HG02870 (cell line): ENCODE measurements around the gene DCAF4.

Source experiments
- ATAC-seq: cut with Tn5 transposase; IDR thresholded peaks from one replicate; pipeline ENCODE4 v1.9.1; 2021; ENCODE audit warnings: mild to moderate bottlenecking, moderate library complexity; ENCODE audit not compliant: unreplicated experiment

DCAF4 gene

GRCh38 chr14:72894323-72894622 is 32.0 kb upstream of the DCAF4 start:
- ATAC-seq, result no peak

DNA sequence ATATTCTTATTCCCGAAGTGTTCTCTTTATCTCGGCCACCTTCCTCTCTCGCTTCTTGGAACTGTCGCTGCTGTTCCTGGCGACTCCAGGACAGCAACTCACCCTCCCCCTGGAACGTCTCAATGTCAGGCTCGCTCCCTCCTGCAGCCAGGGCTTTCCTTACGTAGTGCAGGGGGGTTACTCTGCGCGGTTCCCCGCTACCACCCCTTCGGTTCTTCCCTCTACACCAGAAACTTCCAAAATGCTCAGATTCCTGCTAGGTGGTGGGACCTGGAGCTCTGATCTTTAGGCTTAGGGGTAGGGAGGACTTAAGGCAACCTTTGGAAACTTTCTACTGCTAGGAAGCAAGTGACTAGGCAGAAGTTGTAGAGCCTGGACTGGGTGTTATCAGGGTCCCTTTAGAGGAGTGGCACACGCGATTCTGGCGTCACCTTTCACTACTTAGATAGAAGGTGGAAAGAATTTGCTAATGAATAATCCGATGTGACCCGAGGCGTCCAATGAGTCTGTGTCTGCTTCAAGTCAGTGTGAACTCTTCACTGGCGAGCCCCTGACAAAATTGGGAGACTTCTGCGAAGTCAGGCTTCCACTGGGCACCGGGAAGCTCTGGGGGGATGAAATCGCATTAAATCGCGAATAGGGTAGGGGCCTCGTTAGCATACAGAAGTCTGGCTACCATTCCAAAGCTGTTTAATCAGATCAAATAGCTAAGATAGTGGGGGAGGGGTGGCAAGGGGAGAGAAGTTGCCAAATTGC is 31.5 kb upstream of the DCAF4 start:
- ATAC-seq, result no peak

- no peak for ATAC-seq
Measured at GRCh38 chr14:72898448-72898847, 27.8 kb upstream of the DCAF4 start.

DNA sequence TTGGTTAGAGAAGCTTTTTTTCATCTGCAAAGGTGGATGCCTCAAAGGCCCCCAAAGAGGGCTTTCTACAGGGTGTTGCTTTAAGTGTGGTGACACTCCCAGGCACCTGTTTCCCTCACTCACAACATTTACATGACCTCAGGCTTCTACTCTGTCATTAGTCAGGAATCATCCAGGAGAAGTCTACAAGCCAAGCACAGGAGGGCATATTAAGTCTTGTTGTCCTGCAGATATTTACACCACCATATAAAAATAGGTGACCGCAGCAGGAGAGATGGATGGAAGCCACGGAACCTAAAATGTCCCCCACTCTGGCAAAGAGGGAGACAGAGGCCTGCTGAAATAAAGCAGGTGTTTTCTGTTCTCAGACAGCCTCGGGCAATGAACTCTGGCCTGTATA is 24.9 kb upstream of the DCAF4 start:
- ATAC-seq, result no peak

DNA sequence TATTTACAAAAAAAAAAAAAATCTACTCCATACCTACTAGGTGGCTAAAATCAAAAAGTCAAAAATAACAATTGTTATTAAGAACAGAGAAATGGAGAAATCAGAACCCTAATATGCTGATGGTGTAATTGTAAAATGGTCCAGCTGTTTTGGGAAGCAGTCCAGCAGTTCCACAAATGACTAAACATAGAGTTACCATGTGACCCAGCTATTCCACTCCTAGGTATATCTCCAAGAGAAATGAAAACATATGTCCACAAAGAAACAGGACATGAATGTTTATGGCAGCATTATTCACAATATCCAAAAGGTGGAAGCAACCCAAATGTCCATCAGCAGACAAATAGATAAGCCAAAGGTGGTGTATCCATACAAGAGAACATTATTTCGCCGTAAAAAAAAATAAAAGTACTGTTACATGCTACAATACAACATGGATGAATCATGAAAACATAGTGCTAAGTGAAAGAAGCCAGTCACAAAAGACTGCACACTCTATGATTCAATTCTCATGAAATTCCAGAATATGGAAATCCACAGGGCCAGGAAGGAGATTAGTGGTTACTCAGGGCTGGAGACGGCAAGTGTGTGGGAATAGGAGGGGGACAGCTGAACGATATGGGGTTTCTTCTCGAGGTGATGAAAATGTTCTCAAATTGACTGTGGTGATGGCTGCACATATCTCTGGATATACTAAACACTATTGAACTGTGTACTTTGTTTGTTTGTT is 23.3 kb upstream of the DCAF4 start:
- ATAC-seq, result no peak

DNA sequence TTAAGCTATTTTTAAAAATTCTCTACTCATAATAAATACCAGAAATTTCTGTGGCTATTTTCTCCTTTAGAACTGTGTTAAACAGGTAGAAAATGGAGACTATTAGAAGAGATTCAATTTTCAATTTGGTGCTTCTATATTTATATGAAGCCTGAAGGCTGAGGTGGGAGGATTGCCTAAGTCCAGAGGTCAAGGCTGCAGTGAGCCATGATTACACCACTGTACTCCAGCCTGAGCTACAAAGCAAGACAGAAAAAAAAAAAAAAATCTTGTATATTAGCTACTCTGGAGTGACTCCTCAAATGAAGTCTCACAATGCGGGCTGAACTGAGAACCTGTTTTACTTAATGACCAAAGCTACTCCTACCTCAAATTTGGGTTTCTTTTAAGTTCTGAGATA is 22.5 kb upstream of the DCAF4 start:
- no peak for ATAC-seq

DNA sequence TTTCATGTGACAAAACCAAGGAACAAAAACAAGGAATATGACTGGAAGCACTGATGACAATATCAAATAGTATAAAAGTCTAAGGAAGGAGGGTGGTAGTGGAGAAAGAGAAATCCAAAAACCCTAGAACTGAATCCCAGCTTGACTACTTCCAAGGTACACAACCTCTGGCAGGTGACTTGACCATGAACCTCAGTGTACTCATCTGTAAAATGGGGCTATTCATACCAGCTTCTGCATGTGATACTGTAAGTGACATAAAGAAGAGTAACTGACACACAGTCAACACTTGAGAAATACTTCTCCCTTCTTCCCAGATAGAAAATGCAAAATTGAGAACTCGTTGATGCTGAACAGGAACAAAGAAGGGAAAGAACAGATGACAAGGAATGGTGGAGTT is 22.0 kb upstream of the DCAF4 start:
- ATAC-seq, result no peak

DNA sequence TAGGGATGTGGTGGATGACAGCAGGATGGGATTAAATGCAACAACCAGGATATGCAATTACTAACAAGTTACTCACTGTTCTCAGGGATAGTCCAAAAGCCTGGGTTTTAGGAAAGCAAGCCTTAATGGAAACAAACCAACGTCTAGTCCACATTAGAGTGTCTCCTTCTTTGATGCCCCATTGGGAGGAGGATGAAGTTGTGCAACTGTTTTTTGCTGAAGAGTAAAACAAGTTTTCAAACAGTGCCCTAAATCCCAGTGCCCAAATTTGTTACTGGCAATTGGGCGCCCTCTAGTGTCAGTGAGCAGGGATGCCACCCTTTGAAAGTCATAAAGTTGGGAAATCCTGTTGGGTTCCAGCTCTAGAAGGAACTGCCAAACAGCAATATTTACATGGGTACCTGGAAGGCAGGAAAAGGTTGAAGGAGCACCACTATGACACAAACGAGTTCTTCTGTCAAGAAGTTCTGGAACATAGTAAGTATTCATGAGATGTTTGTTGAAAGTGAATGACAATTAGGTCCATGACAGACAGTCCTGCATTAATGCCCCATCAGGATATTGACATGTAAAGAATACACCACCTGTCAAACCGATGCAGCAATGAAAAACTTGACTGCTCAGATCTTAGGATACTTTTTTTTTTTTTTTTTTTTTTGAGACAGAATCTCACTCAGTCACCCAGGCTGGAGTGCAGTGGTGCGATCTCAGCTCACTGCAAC is 21.3 kb upstream of the DCAF4 start:
- no peak for ATAC-seq

DNA sequence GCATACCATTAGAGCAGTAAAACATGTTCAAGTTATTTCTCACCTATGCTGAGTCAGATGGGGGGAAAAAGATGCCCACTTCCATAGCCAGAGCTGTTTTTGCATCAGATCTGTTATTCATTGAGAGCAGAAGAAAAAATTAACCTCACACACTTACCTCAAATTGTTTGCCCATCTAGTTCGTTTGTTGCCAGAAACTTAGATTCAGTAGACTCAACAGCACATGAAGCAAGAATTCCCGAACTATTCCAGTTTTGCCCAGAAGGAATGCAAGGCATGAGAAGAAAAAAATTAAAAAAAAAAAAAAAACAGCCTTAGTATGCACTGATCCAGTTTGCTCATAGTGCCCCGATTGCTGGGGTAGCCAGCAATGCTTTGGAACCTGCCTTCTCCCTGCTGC is 19.9 kb upstream of the DCAF4 start:
- ATAC-seq, result no peak

- no peak for ATAC-seq
Measured at GRCh38 chr14:72906879-72907278, 19.4 kb upstream of the DCAF4 start.

- ATAC-seq, result no peak
Measured at GRCh38 chr14:72907886-72908285, 18.4 kb upstream of the DCAF4 start.

- no peak for ATAC-seq
Measured at GRCh38 chr14:72909163-72909562, 17.1 kb upstream of the DCAF4 start.

DNA sequence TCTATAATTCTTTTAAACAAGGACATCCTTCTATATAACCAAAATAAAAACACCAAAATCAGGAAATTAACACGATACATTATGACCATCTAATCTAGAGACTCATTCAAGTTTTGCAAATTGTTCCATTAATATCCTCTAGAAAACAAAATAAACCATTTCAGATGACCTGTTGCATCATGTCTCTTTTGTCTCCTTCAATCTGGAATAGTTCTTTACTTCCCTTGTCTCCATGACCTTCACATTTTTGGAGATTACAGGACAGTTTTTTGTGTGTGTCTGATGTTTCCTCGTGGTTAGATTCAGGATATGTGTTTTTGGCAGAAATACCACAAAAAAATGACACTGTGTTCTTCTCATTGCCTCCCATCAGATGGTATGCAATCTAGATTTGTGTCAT is 12.5 kb upstream of the DCAF4 start:
- no peak for ATAC-seq

DNA sequence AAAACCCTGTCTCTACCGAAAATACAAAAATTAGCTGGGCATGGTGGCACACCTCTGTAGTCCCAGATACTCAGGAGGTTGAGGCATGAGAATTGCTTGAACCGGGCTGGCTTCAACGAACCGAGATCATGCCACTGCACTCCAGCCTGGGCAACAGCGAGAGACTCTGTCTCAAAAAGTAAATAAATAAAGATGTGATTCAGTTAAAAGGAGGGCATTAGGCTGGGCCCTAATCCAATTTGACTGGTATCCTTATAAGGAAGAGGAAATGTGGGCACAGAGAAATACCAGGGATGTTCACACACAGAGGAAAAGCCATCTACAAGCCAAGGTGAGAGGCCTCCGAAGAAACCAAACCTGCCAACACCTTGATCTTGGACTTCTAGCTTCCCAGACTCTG is 10.1 kb upstream of the DCAF4 start:
- no peak for ATAC-seq

GRCh38 chr14:72917094-72917802 is 9.0 kb upstream of the DCAF4 start:
- no peak for ATAC-seq

GRCh38 chr14:72920008-72920407 is 6.3 kb upstream of the DCAF4 start:
- ATAC-seq, result no peak

DNA sequence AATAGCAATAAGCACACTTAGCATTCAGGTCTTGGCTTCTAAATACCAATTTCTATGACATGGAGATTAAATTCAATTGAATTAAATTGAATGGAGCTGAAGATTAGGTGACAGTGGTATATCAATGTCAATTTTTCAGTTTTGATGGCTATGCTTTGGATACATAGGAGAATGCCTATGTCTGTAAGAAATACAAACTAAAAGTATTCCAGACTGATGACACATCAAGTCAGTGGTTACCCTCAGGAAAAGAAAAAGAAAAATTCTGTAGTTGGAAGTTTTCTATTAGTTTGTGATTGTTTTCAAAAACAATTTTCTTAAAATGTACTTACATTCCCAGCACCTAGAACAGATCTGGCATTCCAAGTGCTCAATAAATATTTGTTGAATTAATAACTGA is 4.9 kb upstream of the DCAF4 start:
- ATAC-seq, result no peak

DNA sequence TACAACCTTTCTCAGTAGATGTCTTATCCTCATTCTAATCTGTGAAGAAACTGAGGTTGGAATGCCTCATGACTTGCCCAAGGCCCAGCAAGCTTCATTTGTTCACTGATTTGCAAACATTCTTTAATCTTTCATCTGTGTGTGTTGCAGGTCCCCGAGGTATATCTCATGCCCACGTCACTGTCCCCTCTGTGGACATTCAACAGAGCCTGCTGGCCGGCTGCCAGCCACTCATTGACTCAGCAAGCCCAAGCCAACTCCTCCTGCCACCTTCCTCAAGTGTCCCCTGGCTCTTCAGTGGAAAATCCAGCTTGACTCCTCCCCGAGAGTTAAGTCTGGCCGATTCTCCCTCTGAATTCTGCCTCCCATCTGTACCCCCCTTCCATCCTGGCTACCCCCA is 1.9 kb upstream of the DCAF4 start:
- ATAC-seq, result no peak

DNA sequence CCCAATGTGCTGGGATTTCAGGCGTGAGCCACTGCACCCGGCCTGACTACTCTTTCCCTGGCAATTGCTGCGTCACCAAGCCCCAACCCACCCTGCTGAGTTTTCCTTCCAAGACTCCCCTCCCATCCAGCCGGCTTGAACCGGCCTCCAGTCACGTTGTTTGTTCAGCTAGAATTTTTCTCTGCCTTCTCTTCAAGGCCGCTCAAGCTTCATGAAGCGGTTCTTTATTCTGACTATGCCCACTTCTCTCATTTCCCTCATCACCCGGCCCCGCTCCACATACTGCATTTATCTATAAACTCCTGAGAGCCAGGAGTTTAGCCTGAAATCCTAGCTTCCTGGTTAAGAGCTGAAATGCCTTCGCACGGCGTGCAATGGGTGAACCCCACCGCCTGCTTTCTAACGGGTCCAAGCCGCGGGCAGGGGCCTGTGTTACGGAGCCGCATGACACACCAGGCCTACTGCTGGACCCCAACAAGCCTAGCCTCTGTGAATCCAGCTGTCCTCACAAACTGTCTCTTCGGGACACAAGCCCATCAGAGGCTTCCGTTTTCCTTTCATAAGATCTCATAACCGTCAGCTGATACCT is 999 bp upstream of the DCAF4 start:
- no peak for ATAC-seq

DNA sequence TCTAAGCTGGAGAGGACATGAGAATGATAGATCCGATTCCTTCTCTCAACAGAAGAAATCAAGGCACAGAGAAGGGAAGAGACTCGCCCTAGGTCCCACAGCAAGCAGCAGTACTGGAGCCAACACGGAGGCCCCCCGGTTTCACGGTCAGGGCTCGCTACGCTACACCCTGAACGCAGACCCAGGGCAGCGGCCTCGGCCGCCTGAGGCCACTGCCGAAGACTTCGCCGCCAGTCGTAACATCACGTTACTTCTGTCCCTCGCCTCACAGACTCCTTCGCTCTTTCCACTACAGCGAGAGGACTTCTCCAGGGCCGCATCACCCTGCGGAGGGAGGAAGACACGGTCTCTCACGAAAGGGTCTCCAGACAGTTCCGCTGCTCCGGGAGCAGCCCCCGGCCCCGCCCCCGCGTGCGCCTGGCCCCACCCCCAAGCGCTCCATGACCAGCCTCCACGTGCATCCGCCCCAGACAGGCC is 411 bp upstream of the DCAF4 start:
- ATAC-seq, result peak; percentile 9

DNA sequence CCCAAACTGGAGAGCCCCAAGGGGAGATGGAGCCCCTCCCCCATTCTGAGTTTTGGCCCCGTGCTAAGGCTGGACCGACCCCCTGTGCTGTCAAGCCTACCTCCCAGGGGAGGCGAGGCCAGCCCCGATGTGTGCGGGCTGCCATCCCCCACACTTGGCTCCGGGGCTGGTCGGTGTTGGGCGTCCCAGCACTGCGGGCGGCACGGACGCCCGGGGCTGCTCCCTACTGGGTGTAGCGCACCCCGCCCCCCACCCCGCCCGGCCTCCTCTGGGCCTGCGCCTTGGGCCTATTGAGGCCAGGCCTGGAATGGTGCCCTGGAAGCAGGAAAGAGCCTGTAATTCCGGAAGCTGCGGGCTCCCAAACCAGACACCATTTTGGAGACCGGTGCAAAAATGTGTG is 2.6 kb downstream of the DCAF4 start:
- ATAC-seq, result no peak
